ENCODE measurements around the gene OSBP2. TPM values are rescaled to one million over a fixed set of nuclear protein-coding genes. Genes with fewer than 3 reads are reported as not detected.
"Not testable (repeated sequence)": the region's sequence is repeated elsewhere in the genome, so short reads cannot be mapped to it uniquely, and the experiment has no call there.

Gene OSBP2
- total RNA-seq, 3 donors from 2014 or later: 0.96 to 4.6 (median 4.4) TPM

DNA sequence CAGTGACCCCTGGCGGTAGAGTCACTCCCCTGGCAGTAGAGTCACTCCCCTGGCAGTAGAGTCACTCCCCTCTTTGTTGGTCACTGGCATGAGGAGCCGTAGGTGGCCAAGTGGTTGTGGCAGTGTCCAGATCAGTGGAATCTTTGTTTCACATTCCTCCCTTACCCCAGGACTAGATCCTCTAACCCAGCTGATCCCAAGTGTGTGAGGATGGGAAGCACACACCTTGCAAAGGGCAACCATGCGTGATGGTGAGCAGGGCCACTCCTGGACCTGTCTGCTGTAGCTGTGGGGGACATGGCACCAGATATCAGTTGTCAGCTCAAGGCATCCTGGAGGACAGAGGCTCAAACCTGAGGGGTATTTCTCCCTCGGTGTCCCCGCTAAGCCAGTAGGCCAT is 37.8 kb downstream of the OSBP2 start:
- TF ChIP-seq, protein P1, sequence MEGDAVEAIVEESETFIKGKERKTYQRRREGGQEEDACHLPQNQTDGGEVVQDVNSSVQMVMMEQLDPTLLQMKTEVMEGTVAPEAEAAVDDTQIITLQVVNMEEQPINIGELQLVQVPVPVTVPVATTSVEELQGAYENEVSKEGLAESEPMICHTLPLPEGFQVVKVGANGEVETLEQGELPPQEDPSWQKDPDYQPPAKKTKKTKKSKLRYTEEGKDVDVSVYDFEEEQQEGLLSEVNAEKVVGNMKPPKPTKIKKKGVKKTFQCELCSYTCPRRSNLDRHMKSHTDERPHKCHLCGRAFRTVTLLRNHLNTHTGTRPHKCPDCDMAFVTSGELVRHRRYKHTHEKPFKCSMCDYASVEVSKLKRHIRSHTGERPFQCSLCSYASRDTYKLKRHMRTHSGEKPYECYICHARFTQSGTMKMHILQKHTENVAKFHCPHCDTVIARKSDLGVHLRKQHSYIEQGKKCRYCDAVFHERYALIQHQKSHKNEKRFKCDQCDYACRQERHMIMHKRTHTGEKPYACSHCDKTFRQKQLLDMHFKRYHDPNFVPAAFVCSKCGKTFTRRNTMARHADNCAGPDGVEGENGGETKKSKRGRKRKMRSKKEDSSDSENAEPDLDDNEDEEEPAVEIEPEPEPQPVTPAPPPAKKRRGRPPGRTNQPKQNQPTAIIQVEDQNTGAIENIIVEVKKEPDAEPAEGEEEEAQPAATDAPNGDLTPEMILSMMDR (IDR thresholded peaks at IDR 0.05): no peak
- TF ChIP-seq POLR2A (IDR thresholded peaks at IDR 0.05): no peak
- no peak for TF ChIP-seq POLR2AphosphoS5 (IDR thresholded peaks at IDR 0.05)
- H3K27ac ChIP-seq: no peak overlapping the region
- H3K4me3 ChIP-seq: no peak overlapping the region
- H3K27me3 ChIP-seq: no peaks in the 10 kb centered on the region
- no peaks in the 10 kb centered on the region for H3K36me3 ChIP-seq
- DNase-seq (ENCODE audit: low spot score in 2 of 2): no peak
- no peaks in the 10 kb centered on the region for H3K4me1 ChIP-seq
- no peaks in the 10 kb centered on the region for H3K9me3 ChIP-seq
- intact Hi-C loops (cut with DNase I; ENCODE audit: low total_unique reads): no loop called here

DNA sequence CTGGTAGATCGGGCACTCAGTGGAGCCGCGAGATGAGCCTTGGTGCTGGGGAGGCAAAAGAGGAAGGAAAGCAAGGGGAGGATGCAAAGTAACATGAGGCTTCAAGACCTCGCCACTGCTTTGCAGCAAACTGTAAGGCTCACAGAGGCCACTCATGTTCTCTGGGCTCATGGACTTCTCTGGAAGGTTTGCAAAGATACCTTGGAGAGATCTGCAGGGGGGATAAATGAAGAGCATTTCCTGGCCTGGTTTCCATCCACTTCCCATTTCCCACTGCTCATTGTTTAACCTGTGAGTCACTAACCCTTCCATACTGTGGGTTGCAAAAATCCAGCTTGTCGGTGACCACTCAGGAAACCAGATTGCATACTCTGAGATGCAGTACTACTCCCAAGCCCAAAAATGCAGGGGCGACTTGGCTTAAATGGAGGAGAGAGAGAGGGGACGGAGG is 38.5 kb downstream of the OSBP2 start:
- no peak for DNase-seq (ENCODE audit: low spot score in 2 of 2)
- Histone ChIP-seq H3K27ac (no peak overlapping the region), H3K27me3 (no peaks in the 10 kb centered on the region), H3K9me3 (no peaks in the 10 kb centered on the region), H3K36me3 (no peaks in the 10 kb centered on the region), H3K4me3 (no peak overlapping the region), H3K4me1 (no peaks in the 10 kb centered on the region)
- TF ChIP-seq, protein P1 (IDR thresholded peaks at IDR 0.05): no peak
- TF ChIP-seq POLR2AphosphoS5 (IDR thresholded peaks at IDR 0.05) (no peak), POLR2A (IDR thresholded peaks at IDR 0.05) (no peak)
- intact Hi-C loops (cut with DNase I; ENCODE audit: low total_unique reads): no loop called here

DNA sequence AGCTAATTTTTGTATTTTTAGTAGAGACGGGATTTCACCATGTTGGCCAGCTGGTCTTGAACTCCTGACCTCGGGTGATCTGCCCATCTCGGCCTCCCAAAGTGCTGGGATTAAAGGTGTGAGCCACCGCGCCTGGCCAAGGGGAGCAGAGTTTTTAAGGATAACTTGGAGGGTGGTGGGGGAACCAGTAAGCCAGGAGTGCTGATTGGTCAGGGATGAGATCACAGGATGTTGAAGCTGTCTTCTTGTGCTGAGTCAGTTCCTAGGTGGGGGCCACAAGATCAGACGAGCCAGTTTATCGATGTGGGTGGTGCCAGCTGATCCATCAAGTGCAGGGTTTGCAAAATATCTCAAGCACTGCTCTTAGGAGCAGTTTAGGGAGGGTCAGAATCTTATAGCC is 45.3 kb downstream of the OSBP2 start:
- H3K36me3 ChIP-seq; H3K27me3 ChIP-seq; intact Hi-C loops (cut with DNase I; ENCODE audit: low total_unique reads); H3K4me1 ChIP-seq; DNase-seq (ENCODE audit: low spot score in 2 of 2); H3K9me3 ChIP-seq; H3K4me3 ChIP-seq; H3K27ac ChIP-seq: not testable (repeated sequence)

DNA sequence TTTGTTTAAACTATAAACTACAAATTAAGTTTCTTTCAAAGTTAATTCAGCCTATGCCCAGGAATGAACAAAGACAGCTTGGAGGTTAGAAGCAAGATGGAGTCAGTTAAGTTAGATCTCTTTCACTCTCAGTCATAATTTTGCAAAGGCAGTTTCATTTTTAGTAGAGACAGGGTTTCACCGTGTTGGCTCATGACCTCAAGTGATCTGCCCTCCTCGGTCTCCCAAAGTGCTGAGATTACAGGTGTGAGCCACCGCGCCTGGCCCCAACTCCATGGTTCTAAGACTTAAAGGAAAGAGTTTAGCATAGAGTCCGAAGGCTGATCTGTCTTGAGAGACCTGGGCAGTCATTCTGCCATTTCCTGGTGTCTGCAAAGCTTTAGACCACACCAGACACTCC is 45.8 kb downstream of the OSBP2 start:
- intact Hi-C loops (cut with DNase I; ENCODE audit: low total_unique reads); H3K27ac ChIP-seq; H3K4me1 ChIP-seq; H3K36me3 ChIP-seq; H3K4me3 ChIP-seq; H3K9me3 ChIP-seq; H3K27me3 ChIP-seq; DNase-seq (ENCODE audit: low spot score in 2 of 2): not testable (repeated sequence)

DNA sequence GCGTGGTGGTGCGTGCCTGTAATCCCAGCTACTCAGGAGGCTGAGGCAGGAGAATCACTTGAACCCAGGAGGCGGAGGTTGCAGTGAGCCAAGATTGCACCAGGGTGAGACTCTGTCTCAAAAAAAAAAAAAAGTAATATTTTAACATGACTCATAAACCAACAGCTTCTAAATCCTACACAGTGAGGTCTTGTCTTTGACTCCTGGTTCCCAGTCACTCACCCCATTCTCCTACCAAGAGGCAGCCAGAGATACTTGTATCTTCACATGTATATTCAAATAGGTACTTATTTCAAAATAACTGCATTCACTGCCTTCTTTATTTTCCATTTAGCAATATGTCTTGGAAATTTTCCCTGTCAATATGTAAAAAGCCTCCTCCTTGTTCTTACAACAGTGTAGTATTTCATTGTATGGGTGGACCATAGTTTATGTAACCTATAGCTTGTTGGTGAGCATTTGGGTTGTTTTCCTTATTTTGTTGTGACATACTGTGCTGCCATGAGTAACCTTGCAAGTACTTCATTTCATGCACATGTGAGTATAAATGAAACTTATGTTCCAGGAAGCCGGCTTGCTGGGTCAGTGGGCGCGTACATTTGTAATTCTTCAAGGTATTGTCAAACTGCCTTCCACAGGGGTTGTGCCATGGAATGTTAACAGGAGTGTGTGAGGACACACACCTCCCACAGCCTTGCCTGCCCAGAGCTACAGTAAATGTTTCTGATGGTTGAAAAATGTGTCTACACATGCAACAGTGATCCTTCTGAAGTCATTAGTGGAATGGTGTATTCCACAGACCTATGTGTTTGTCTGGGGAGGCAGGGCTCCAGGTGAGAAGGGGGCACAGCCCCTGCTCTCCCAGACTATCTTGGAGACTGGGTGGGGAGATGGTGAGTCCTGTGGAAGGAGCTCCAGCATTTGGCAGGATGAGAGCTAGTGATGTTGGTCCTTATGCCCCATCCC is 47.9 kb downstream of the OSBP2 start:
- no peaks in the 10 kb centered on the region for H3K36me3 ChIP-seq
- no peaks in the 10 kb centered on the region for H3K27me3 ChIP-seq
- no peak for DNase-seq (ENCODE audit: low spot score in 2 of 2)
- intact Hi-C loops (cut with DNase I; ENCODE audit: low total_unique reads): no loop called here
- H3K4me1 ChIP-seq: no peaks in the 10 kb centered on the region
- H3K4me3 ChIP-seq: no peak overlapping the region
- H3K9me3 ChIP-seq: no peaks in the 10 kb centered on the region
- H3K27ac ChIP-seq: no peak overlapping the region
- TF ChIP-seq POLR2AphosphoS5 (IDR thresholded peaks at IDR 0.05): no peak
- TF ChIP-seq, protein P1 (IDR thresholded peaks at IDR 0.05): no peak
- TF ChIP-seq POLR2A (IDR thresholded peaks at IDR 0.05): no peak

DNA sequence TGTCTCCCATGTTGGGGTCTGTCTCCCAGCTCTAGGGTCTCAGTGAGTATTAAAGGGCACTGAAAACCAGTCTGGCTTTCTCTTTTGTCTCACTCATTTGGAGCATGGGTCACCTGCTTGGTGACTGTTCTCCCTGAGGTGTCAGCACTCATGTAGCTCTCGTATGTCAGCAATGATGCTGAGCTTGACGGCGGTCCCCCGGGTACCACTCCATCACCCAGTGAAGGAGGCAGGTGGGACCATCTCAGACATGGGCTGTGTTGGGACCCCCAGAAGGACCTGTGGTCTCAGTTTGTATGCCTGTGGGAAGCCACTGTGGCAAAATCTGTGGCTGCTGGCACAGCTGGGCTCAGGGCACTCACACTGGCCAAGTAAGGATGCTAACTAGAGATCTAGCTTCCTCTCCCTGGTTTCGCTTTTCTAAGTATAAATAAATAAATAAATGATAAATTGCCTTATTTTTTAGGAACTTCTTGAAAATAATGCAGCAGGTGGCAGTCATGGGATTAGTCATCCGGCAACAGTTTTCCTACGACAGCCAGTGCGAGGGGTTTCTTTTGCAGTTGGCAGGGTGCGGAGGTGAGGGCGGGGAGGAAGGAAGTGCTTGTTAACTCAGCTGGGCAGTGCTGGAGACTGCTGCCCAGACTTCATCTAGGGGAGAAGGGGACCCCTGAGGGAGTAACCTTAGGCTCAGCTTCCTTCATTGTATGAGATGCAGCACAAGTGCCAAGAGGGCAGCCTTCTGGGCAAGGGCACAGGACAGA is 48.8 kb downstream of the OSBP2 start:
- TF ChIP-seq POLR2A (IDR thresholded peaks at IDR 0.05) (no peak), POLR2AphosphoS5 (IDR thresholded peaks at IDR 0.05) (no peak)
- TF ChIP-seq, protein P1 (IDR thresholded peaks at IDR 0.05): no peak
- no peak overlapping the region for H3K27ac ChIP-seq
- H3K4me1 ChIP-seq: no peaks in the 10 kb centered on the region
- no peaks in the 10 kb centered on the region for H3K27me3 ChIP-seq
- intact Hi-C loops (cut with DNase I; ENCODE audit: low total_unique reads): no loop called here
- no peak for DNase-seq (ENCODE audit: low spot score in 2 of 2)
- H3K9me3 ChIP-seq: no peaks in the 10 kb centered on the region
- H3K4me3 ChIP-seq: no peak overlapping the region
- H3K36me3 ChIP-seq: no peaks in the 10 kb centered on the region

Measured in breast epithelium (tissue), 4 donors.